Parathyroid adenoma (tissue), 2 donors: ENCODE data around the gene ZBTB34.
"Not testable (repeated sequence)": the region's sequence is repeated elsewhere in the genome, so short reads cannot be mapped to it uniquely, and the experiment has no call there.

Source experiments
- H2AFZ ChIP-seq: fragments of 300-600 bp; sonication (generic); one replicate; pipeline ENCODE4 v1.7.0; 2017; ENCODE audit warnings: antibody characterized with exemption, mild to moderate bottlenecking
- H3K27ac ChIP-seq: fragments of 300-600 bp; sonication (generic); one replicate; pipeline ENCODE4 v1.7.0; 2017
- H3K27me3 ChIP-seq: fragments of 300-600 bp; sonication (generic); one replicate; pipeline ENCODE4 v1.7.0; 2017; ENCODE audit warnings: low read length; ENCODE audit not compliant: control insufficient read depth, insufficient read depth
- H3K36me3 ChIP-seq: fragments of 300-600 bp; sonication (generic); one replicate; pipeline ENCODE4 v1.7.0; 2017; ENCODE audit warnings: low read length; ENCODE audit not compliant: control insufficient read depth, insufficient read depth
- H3K4me1 ChIP-seq: fragments of 300-600 bp; sonication (generic); one replicate; pipeline ENCODE4 v1.7.0; 2017; ENCODE audit warnings: control low read depth
- H3K4me2 ChIP-seq: fragments of 300-600 bp; sonication (generic); one replicate; pipeline ENCODE4 v1.7.0; 2017; ENCODE audit warnings: low read length
- H3K4me3 ChIP-seq: fragments of 300-600 bp; sonication (generic); one replicate; pipeline ENCODE4 v1.7.0; 2017; ENCODE audit warnings: low read depth, low read length
- H3K79me2 ChIP-seq: fragments of 300-600 bp; sonication (generic); one replicate; pipeline ENCODE4 v1.7.0; 2017; ENCODE audit warnings: control low read depth
- H3K9ac ChIP-seq: fragments of 300-600 bp; sonication (generic); one replicate; pipeline ENCODE4 v1.7.0; 2017; ENCODE audit warnings: mild to moderate bottlenecking
- H3K9me3 ChIP-seq: fragments of 300-600 bp; sonication (generic); one replicate; pipeline ENCODE4 v1.7.0; 2017; ENCODE audit warnings: low read length; ENCODE audit not compliant: control insufficient read depth
- CTCF ChIP-seq: fragments of 300-600 bp; sonication (generic); IDR thresholded peaks from one replicate; pipeline ENCODE4 v1.7.0; 2017; ENCODE audit warnings: antibody characterized with exemption, mild to moderate bottlenecking
- donor health status: primary hyperparathyroidism.

The ZBTB34 gene

GRCh38 chr9:126860077-126860756 is at the start of gene ZBTB34:
Gene ZBTB34, plus strand, starts transcription at chr9:126860639. Its CDS starts 18,761 bp downstream, at chr9:126879400.
- Histone ChIP-seq H3K9me3 (no peaks in the 10 kb centered on the region), H3K4me1 (no peaks in the 10 kb centered on the region), H3K36me3 (no peaks in the 10 kb centered on the region), H3K27ac (peak within 1 kb of the TSS; percentile 80), H3K4me2 (peak within 1 kb of the TSS; percentile 96), H3K79me2 (no peaks in the 10 kb centered on the region), H3K27me3 (no peaks in the 10 kb centered on the region), H3K9ac (peak within 1 kb of the TSS; percentile 19), H3K4me3 (peak within 1 kb of the TSS; percentile 74), H2AFZ (peak within 1 kb of the TSS; percentile 89)
- peak; percentile 95 for TF ChIP-seq CTCF

- H3K27ac ChIP-seq, result no peak overlapping the region
- H3K4me1 ChIP-seq, result peaks cover 5% of the 10 kb centered on the region
- no peak overlapping the region for H3K4me3 ChIP-seq
- no peak overlapping the region for H3K4me2 ChIP-seq
- no peaks in the 10 kb centered on the region for H3K27me3 ChIP-seq
- TF ChIP-seq CTCF, result no peak
- H3K9me3 ChIP-seq, result no peaks in the 10 kb centered on the region
- no peak overlapping the region for H3K9ac ChIP-seq
- no peak overlapping the region for H2AFZ ChIP-seq
- no peaks in the 10 kb centered on the region for H3K36me3 ChIP-seq
- peaks cover 21% of the 10 kb centered on the region for H3K79me2 ChIP-seq
Observed at GRCh38 chr9:126813072-126813471, 47.4 kb upstream of the ZBTB34 start.

- Histone ChIP-seq H3K9ac (no peak overlapping the region), H3K4me2 (no peak overlapping the region), H3K4me1 (peaks cover 3% of the 10 kb centered on the region), H3K27ac (no peak overlapping the region), H2AFZ (no peak overlapping the region), H3K9me3 (no peaks in the 10 kb centered on the region), H3K27me3 (no peaks in the 10 kb centered on the region), H3K4me3 (no peak overlapping the region), H3K36me3 (no peaks in the 10 kb centered on the region), H3K79me2 (peaks cover 28% of the 10 kb centered on the region)
- no peak for TF ChIP-seq CTCF
Observed at GRCh38 chr9:126814091-126814490, 46.3 kb upstream of the ZBTB34 start.

GRCh38 chr9:126817615-126818014 is 42.8 kb upstream of the ZBTB34 start:
- not testable (repeated sequence) for H3K27me3 ChIP-seq, H3K4me2 ChIP-seq, H3K27ac ChIP-seq, H3K9me3 ChIP-seq, H3K4me1 ChIP-seq, H3K9ac ChIP-seq, H2AFZ ChIP-seq, H3K4me3 ChIP-seq, H3K36me3 ChIP-seq
- peaks cover 35% of the 10 kb centered on the region for H3K79me2 ChIP-seq

GRCh38 chr9:126818482-126818881 is 42.0 kb upstream of the ZBTB34 start:
- Histone ChIP-seq H3K36me3 (no peaks in the 10 kb centered on the region), H3K4me3 (no peak overlapping the region), H2AFZ (no peak overlapping the region), H3K9me3 (no peaks in the 10 kb centered on the region), H3K27ac (no peak overlapping the region), H3K79me2 (peaks cover 33% of the 10 kb centered on the region), H3K4me1 (no peaks in the 10 kb centered on the region), H3K4me2 (no peak overlapping the region), H3K9ac (no peak overlapping the region), H3K27me3 (no peaks in the 10 kb centered on the region)
- no peak for TF ChIP-seq CTCF
